HepG2 (cell line): ENCODE measurements around the gene SLC22A23. TPM values are rescaled to one million over a fixed set of nuclear protein-coding genes. Genes with fewer than 3 reads are reported as not detected.

Experiments
- AHR ChIP-seq: IDR thresholded peaks from 2 replicates; pipeline ENCODE4 v1.6.1; 2018; ENCODE audit warnings: missing genetic modification reagents, missing compliant biosample characterization
- BRCA1 ChIP-seq: sonication (generic); formaldehyde crosslinking; IDR thresholded peaks from 2 replicates; pipeline ENCODE4 v1.4.0; 2020; ENCODE audit warnings: missing genetic modification reagents
- CCDC6 ChIP-seq: sonication (generic); formaldehyde crosslinking; IDR thresholded peaks from 2 replicates; pipeline ENCODE4 v1.8.1; 2022; ENCODE audit warnings: mild to moderate bottlenecking, missing genetic modification reagents, moderate library complexity
- DDIT3 ChIP-seq: sonication (generic); formaldehyde crosslinking; IDR thresholded peaks from 2 replicates; pipeline ENCODE4 v1.4.0; 2020; ENCODE audit warnings: mild to moderate bottlenecking, missing genetic modification reagents
- DMAP1 ChIP-seq: IDR thresholded peaks from 2 replicates; pipeline ENCODE4 v1.6.1; 2016
- HMGXB4 ChIP-seq, 2 experiments: sonication (generic) in 1 of 2; formaldehyde crosslinking in 1 of 2; IDR thresholded peaks; 2 replicates each; pipeline versions ENCODE4 v1.4.0 to v1.6.1; 2018 to 2020; ENCODE audit warnings: missing genetic modification reagents in 2 of 2, borderline replicate concordance in 1 of 2, low read depth in 1 of 2, mild to moderate bottlenecking in 1 of 2, missing biosample characterization in 1 of 2
- IRF9 ChIP-seq: sonication (generic); formaldehyde crosslinking; IDR thresholded peaks from 2 replicates; pipeline ENCODE4 v1.8.0; 2022; ENCODE audit warnings: missing genetic modification reagents, mild to moderate bottlenecking, borderline replicate concordance
- NFKB2 ChIP-seq: sonication (generic); formaldehyde crosslinking; IDR thresholded peaks from 2 replicates; pipeline ENCODE4 v1.4.0; 2020; ENCODE audit warnings: missing genetic modification reagents, borderline replicate concordance
- PAWR ChIP-seq: sonication (generic); formaldehyde crosslinking; IDR thresholded peaks from 2 replicates; pipeline ENCODE4 v1.4.0; 2020; ENCODE audit warnings: missing genetic modification reagents, mild to moderate bottlenecking, borderline replicate concordance
- PHF21A ChIP-seq: sonication (generic); formaldehyde crosslinking; IDR thresholded peaks from 2 replicates; pipeline ENCODE4 v1.5.0; 2020; ENCODE audit warnings: mild to moderate bottlenecking, missing genetic modification reagents
- RBFOX2 ChIP-seq: fragments of 200-400 bp; formaldehyde crosslinking; IDR thresholded peaks from 2 replicates; pipeline ENCODE4 v1.6.1; 2017; ENCODE audit warnings: low read depth, mild to moderate bottlenecking, low read length
- SMC3 ChIP-seq: IDR thresholded peaks from 2 replicates; pipeline ENCODE4 v1.6.1; 2011; ENCODE audit warnings: low read length, improper control_type of control experiment
- TFE3 ChIP-seq: IDR thresholded peaks from 2 replicates; pipeline ENCODE4 v1.6.1; 2016
- ZBTB25 ChIP-seq: IDR thresholded peaks from 2 replicates; pipeline ENCODE4 v1.6.1; 2018; ENCODE audit warnings: missing genetic modification reagents
- ZNF44 ChIP-seq: sonication (generic); formaldehyde crosslinking; IDR thresholded peaks from 2 replicates; pipeline ENCODE4 v1.5.1; 2020; ENCODE audit warnings: mild to moderate bottlenecking, missing genetic modification reagents
- ZNF572 ChIP-seq: sonication (generic); formaldehyde crosslinking; IDR thresholded peaks from 2 replicates; pipeline ENCODE4 v1.5.1; 2020; ENCODE audit warnings: mild to moderate bottlenecking, missing genetic modification reagents
- ZNF577 ChIP-seq: sonication (generic); formaldehyde crosslinking; IDR thresholded peaks from 2 replicates; pipeline ENCODE4 v1.4.0; 2020; ENCODE audit warnings: mild to moderate bottlenecking, low read depth, missing genetic modification reagents, borderline replicate concordance
- ZNF788 ChIP-seq: sonication (generic); formaldehyde crosslinking; IDR thresholded peaks from 2 replicates; pipeline ENCODE4 v1.5.0; 2020; ENCODE audit warnings: mild to moderate bottlenecking, missing genetic modification reagents, borderline replicate concordance
- ZNF83 ChIP-seq: sonication (generic); formaldehyde crosslinking; IDR thresholded peaks from 2 replicates; pipeline ENCODE4 v1.4.0; 2020; ENCODE audit warnings: missing genetic modification reagents, mild to moderate bottlenecking, borderline replicate concordance
- ZNF850 ChIP-seq: sonication (generic); formaldehyde crosslinking; conservative IDR thresholded peaks from 2 replicates; pipeline ENCODE4 v1.9.0; 2021; ENCODE audit warnings: mild to moderate bottlenecking, missing genetic modification reagents
- ZSCAN5A ChIP-seq: sonication (generic); formaldehyde crosslinking; IDR thresholded peaks from 2 replicates; pipeline ENCODE4 v1.8.0; 2022; ENCODE audit warnings: mild to moderate bottlenecking, missing genetic modification reagents, borderline replicate concordance
- polyA plus RNA-seq, 8 experiments: library from polyadenylated mRNA; depleted of rRNA in 3 of 8; stranded (reverse) in 7 of 8; unstranded in 1 of 8; fragments of >200 nt; fragmentation: Illumina TruSeq in 4 of 8; extraction: Trizol in 4 of 8; gene quantifications; 2 replicates each; pipeline versions ENCODE4 v1.2.1 to v1.2.3, GENCODE V29; 2011 to 2016; ENCODE audit warnings: low read depth in 4 of 8, missing spikeins in 1 of 8, mixed read lengths in 1 of 8; ENCODE audit not compliant: insufficient read depth in 1 of 8
- total RNA-seq, 5 experiments: library from RNA; depleted of rRNA; stranded (reverse); fragments of >200 nt; fragmentation: Illumina TruSeq; extraction: Trizol; gene quantifications; 2 replicates each; pipeline ENCODE4 v1.2.3, GENCODE V29; 2016; ENCODE audit warnings: low read depth in 1 of 5

Gene SLC22A23
- total and polyA plus RNA-seq, 2 of the 13 experiments (the other 11 are each of a cell fraction or from before 2014, with no cell fraction given), result 11.8 to 17.5 TPM

- TF ChIP-seq HMGXB4 (CRISPR knock-in tag; IDR thresholded peaks at IDR 0.05; ENCODE audit: borderline replicate concordance in 1 of 2, low read depth in 1 of 2) (peak; percentile 88 to 89), DDIT3 (CRISPR knock-in tag) (no peak), PHF21A (peak; percentile 60), DMAP1 (CRISPR knock-in tag) (0 out of 2 replicates have a peak, but pooled peaks have one; percentile 23), NFKB2 (CRISPR knock-in tag) (peak; percentile 30; the same call in 1 of the 2 replicates), ZNF850 (CRISPR knock-in tag) (0 out of 2 replicates have a peak, but pooled peaks have one; percentile 79), ZNF572 (no peak), PAWR (CRISPR knock-in tag) (no peak), ZNF577 (CRISPR knock-in tag) (no peak), ZBTB25 (peak; percentile 79), RBFOX2 (peak; percentile 37; the same call in 1 of the 2 replicates), CCDC6 (peak; percentile 85; the same call in 1 of the 2 replicates), TFE3 (CRISPR knock-in tag) (no peak), AHR (CRISPR knock-in tag) (no peak), ZNF44 (CRISPR knock-in tag) (peak; percentile 54; the same call in 1 of the 2 replicates), ZNF83 (no peak), BRCA1 (CRISPR knock-in tag) (0 out of 2 replicates have a peak, but pooled peaks have one; percentile 55), ZSCAN5A (CRISPR knock-in tag) (peak; percentile 54; the same call in 1 of the 2 replicates), SMC3 (peak; percentile 3; the same call in 1 of the 2 replicates), ZNF788 (CRISPR knock-in tag) (0 out of 2 replicates have a peak, but pooled peaks have one; percentile 63), IRF9 (CRISPR knock-in tag) (peak; percentile 68; the same call in 1 of the 2 replicates)
These were observed at the start of gene SLC22A23 (continued) for GRCh38 chr6:3456898-3457709.
